SK-N-SH (cell line): ENCODE data around the gene MAP3K7CL. TPM values are rescaled to one million over a fixed set of nuclear protein-coding genes. Genes with fewer than 3 reads are reported as not detected.
A peak's percentile ranks its signal among the peaks of the same experiment; 100 is the strongest.

Experiments used
- CTCF ChIA-PET: fragments of 300-600, 350-600 bp; formaldehyde crosslinking; extraction: SDS; loops from one replicate; lab custom pipeline; 2021; lab: Yijun Ruan, JAX
- POLR2A ChIA-PET: fragments of 350-600 bp; sonication (Branson Sonifier 250); formaldehyde crosslinking; extraction: SDS; loops from one replicate; lab custom pipeline; 2020; ENCODE audit warnings: antibody characterized with exemption, inconsistent platforms; lab: Yijun Ruan, JAX
- DNase-seq: peaks from one replicate; pipeline ENCODE4 v3.0.0; 2012
- H2AFZ ChIP-seq: fragments of 200-600 bp; sonication (generic); 2 replicates; pipeline ENCODE4 v1.8.1; 2016; ENCODE audit warnings: antibody characterized with exemption, mild to moderate bottlenecking, low read depth
- H3F3A ChIP-seq: fragments of 200-600 bp; sonication (generic); replicated peaks from 2 replicates; pipeline ENCODE3; 2016; ENCODE audit warnings: antibody characterized with exemption, mild to moderate bottlenecking; ENCODE audit not compliant: insufficient read depth
- H3K27ac ChIP-seq, 2 experiments: fragments of 200-500 bp in 1 of 2; fragments of 200-600 bp in 1 of 2; sonication (Bioruptor generic) in 1 of 2; sonication (generic), shearing (Covaris generic) in 1 of 2; 2 replicates each; pipeline versions ENCODE4 v1.5.1 to v1.6.1; 2014 to 2016; ENCODE audit warnings: low read depth in 2 of 2, inconsistent platforms in 1 of 2, low read length in 1 of 2, mild to moderate bottlenecking in 1 of 2, mixed read lengths in 1 of 2
- H3K27me3 ChIP-seq: fragments of 200-600 bp; sonication (generic), shearing (Covaris generic); 2 replicates; pipeline ENCODE4 v1.6.1; 2016; ENCODE audit warnings: mixed run types; ENCODE audit not compliant: insufficient read depth
- H3K36me3 ChIP-seq, 2 experiments: fragments of 200-500 bp in 1 of 2; fragments of 200-600 bp in 1 of 2; sonication (Bioruptor generic) in 1 of 2; sonication (generic) in 1 of 2; replicated peaks in 1 of 2; 2 replicates each; pipeline versions ENCODE3 to v1.5.1; 2014 to 2016; ENCODE audit warnings: low read length in 1 of 2, mild to moderate bottlenecking in 1 of 2; ENCODE audit not compliant: insufficient read depth in 2 of 2, control insufficient read depth in 1 of 2
- H3K4me1 ChIP-seq, 2 experiments: fragments of 200-500 bp in 1 of 2; fragments of 200-600 bp in 1 of 2; sonication (Bioruptor generic) in 1 of 2; sonication (generic), shearing (Covaris generic) in 1 of 2; 2 replicates each; pipeline versions ENCODE4 v1.5.1 to v1.6.1; 2014 to 2016; ENCODE audit warnings: low read depth in 1 of 2, low read length in 1 of 2, mixed run types in 1 of 2; ENCODE audit not compliant: insufficient read depth in 2 of 2, control insufficient read depth in 1 of 2
- H3K4me2 ChIP-seq: fragments of 200-600 bp; sonication (generic), shearing (Covaris generic); 2 replicates; pipeline ENCODE4 v1.6.1; 2017; ENCODE audit warnings: mixed run types
- H3K4me3 ChIP-seq, 2 experiments: fragments of 200-500 bp in 1 of 2; fragments of 200-600 bp in 1 of 2; sonication (Bioruptor generic) in 1 of 2; sonication (generic), shearing (Covaris generic) in 1 of 2; 2 replicates each; pipeline versions ENCODE4 v1.5.1 to v1.8.1; 2014 to 2016; ENCODE audit warnings: low read depth in 2 of 2, inconsistent platforms in 1 of 2, low read length in 1 of 2, mild to moderate bottlenecking in 1 of 2, mixed read lengths in 1 of 2, moderate library complexity in 1 of 2
- H3K79me2 ChIP-seq: fragments of 200-600 bp; sonication (generic); 2 replicates; pipeline ENCODE4 v1.8.1; 2017; ENCODE audit warnings: mild to moderate bottlenecking; ENCODE audit not compliant: insufficient read depth
- H3K9ac ChIP-seq: fragments of 200-600 bp; sonication (generic); 2 replicates; pipeline ENCODE4 v1.6.1; 2017; ENCODE audit warnings: mixed run types
- H3K9me2 ChIP-seq: fragments of 200-600 bp; sonication (generic); 2 replicates; pipeline ENCODE4 v1.6.1; 2017; ENCODE audit warnings: mixed run types
- H3K9me3 ChIP-seq: fragments of 200-600 bp; sonication (generic); 2 replicates; pipeline ENCODE4 v1.6.1; 2017; ENCODE audit warnings: mixed run types, mild to moderate bottlenecking, moderate library complexity
- H4K20me1 ChIP-seq: fragments of 200-600 bp; sonication (generic); 2 replicates; pipeline ENCODE4 v1.6.1; 2017; ENCODE audit warnings: mild to moderate bottlenecking, mixed run types; ENCODE audit not compliant: insufficient read depth
- CHD2 ChIP-seq: fragments of 150-350 bp; IDR thresholded peaks from 2 replicates; pipeline ENCODE4 v1.6.1; 2018; ENCODE audit warnings: low read length; ENCODE audit not compliant: partially characterized antibody
- CTCF ChIP-seq: fragments of 200-600 bp; sonication (generic); IDR thresholded peaks from 2 replicates; pipeline ENCODE4 v1.6.1; 2017; ENCODE audit warnings: antibody characterized with exemption, mild to moderate bottlenecking, moderate library complexity
- ELF1 ChIP-seq: IDR thresholded peaks from 2 replicates; pipeline ENCODE4 v1.4.0; 2012
- EZH2phosphoT487 ChIP-seq: fragments of 200-600 bp; sonication (generic); IDR thresholded peaks from 2 replicates; pipeline ENCODE4 v1.6.1; 2017; ENCODE audit warnings: low read depth, mixed run types, mild to moderate bottlenecking, antibody characterized with exemption, moderate library complexity, borderline replicate concordance
- FOSL2 ChIP-seq: IDR thresholded peaks from 2 replicates; pipeline ENCODE4 v1.4.0; 2012; ENCODE audit warnings: low read depth, mild to moderate bottlenecking, moderate library complexity, borderline replicate concordance
- FOXJ3 ChIP-seq: sonication (generic); formaldehyde crosslinking; IDR thresholded peaks from 2 replicates; pipeline ENCODE4 v1.5.1; 2020; ENCODE audit warnings: mild to moderate bottlenecking, missing genetic modification reagents
- GATA2 ChIP-seq: sonication (generic); formaldehyde crosslinking; IDR thresholded peaks from 2 replicates; pipeline ENCODE4 v1.5.0; 2020; ENCODE audit warnings: mild to moderate bottlenecking, missing genetic modification reagents
- MXI1 ChIP-seq: IDR thresholded peaks from 2 replicates; pipeline ENCODE4 v1.6.1; 2012; ENCODE audit warnings: mild to moderate bottlenecking, low read depth, low read length, improper control_type of control experiment
- NRF1 ChIP-seq: IDR thresholded peaks from 2 replicates; pipeline ENCODE4 v1.6.1; 2012; ENCODE audit warnings: low read depth, mild to moderate bottlenecking, low read length
- PBX3 ChIP-seq: IDR thresholded peaks from 2 replicates; pipeline ENCODE4; 2012
- POLR2AphosphoS5 ChIP-seq: IDR thresholded peaks from 2 replicates; pipeline ENCODE4 v1.6.1; 2012; ENCODE audit warnings: low read depth, low read length
- RCOR1 ChIP-seq: fragments of 150-350 bp; IDR thresholded peaks from 2 replicates; pipeline ENCODE4 v1.6.1; 2017; ENCODE audit warnings: antibody characterized with exemption, low read length
- REST ChIP-seq: IDR thresholded peaks from 2 replicates; pipeline ENCODE4 v1.6.1; 2012; ENCODE audit warnings: mild to moderate bottlenecking, low read depth, low read length, moderate library complexity
- SMC3 ChIP-seq: IDR thresholded peaks from 2 replicates; pipeline ENCODE4 v1.6.1; 2012; ENCODE audit warnings: low read depth, low read length, improper control_type of control experiment
- USF1 ChIP-seq: IDR thresholded peaks from 2 replicates; pipeline ENCODE4 v1.4.0; 2012; ENCODE audit warnings: low read depth, borderline replicate concordance
- USF2 ChIP-seq: fragments of 150-350 bp; IDR thresholded peaks from 2 replicates; pipeline ENCODE4 v1.6.1; 2017; ENCODE audit warnings: antibody characterized with exemption, low read length, low read depth, borderline replicate concordance
- YY1 ChIP-seq: IDR thresholded peaks from 2 replicates; pipeline ENCODE4 v1.4.0; 2012; ENCODE audit warnings: low read depth, mild to moderate bottlenecking
- ZBTB33 ChIP-seq: IDR thresholded peaks from 2 replicates; pipeline ENCODE4 v1.4.0; 2012; ENCODE audit warnings: low read depth, borderline replicate concordance
- WGBS: methylation state at CpG from one replicate; pipeline ENCODE4 v1.1.6; 2017; ENCODE audit warnings: low lambda C conversion rate; 5-methylcytosine and 5-hydroxymethylcytosine counted together
- polyA plus RNA-seq, 3 experiments: library from polyadenylated mRNA; depleted of rRNA; stranded (reverse); fragments of >200 nt; gene quantifications; 2 replicates each; pipeline ENCODE4 v1.2.3, GENCODE V29; 2012

Gene MAP3K7CL
- polyA plus RNA-seq, 1 of the 3 experiments (the other 2 are of a cell fraction): 2.3 TPM

- no peak for TF ChIP-seq ZBTB33
- no peak for TF ChIP-seq YY1
- no peak for TF ChIP-seq FOXJ3 (CRISPR knock-in tag)
- TF ChIP-seq USF1: no peak
Observed at GRCh38 chr21:29182691-29183092, 52.2 kb downstream of the MAP3K7CL start (continued).

GRCh38 chr21:29184037-29184436, 53.6 kb downstream of the MAP3K7CL start:
- Histone ChIP-seq H3K4me2 (no peak overlapping the region), H3K27ac (0 out of 4 replicates have a peak overlapping the region, but pooled peaks of 1 of the 2 experiments have one; percentile 99), H3K4me1 (peaks cover 0 to 23% of the 10 kb centered on the region in 2 experiments; a peak in 2 of 4 replicates), H2AFZ (no peak overlapping the region), H3K4me3 (no peak overlapping the region), H3F3A (peaks cover 45% of the 10 kb centered on the region), H3K9ac (no peak overlapping the region), H3K9me2 (no peaks in the 10 kb centered on the region), H3K36me3 (peaks cover 0 to 4% of the 10 kb centered on the region in 2 experiments), H4K20me1 (no peaks in the 10 kb centered on the region), H3K79me2 (peaks cover 7% of the 10 kb centered on the region; the same call in 1 of the 2 replicates), H3K9me3 (no peaks in the 10 kb centered on the region), H3K27me3 (no peaks in the 10 kb centered on the region)
- POLR2A ChIA-PET: no interaction called here
- no peak for DNase-seq
- CTCF ChIA-PET: no interaction called here
- 42% methylated on average over 1 of the region's 1 CpG for WGBS
- TF ChIP-seq FOSL2 (no peak), YY1 (no peak), RCOR1 (no peak), ELF1 (no peak), GATA2 (CRISPR knock-in tag) (no peak), REST (no peak), FOXJ3 (CRISPR knock-in tag) (no peak), ZBTB33 (no peak), USF2 (no peak), PBX3 (no peak), NRF1 (no peak), CHD2 (no peak), EZH2phosphoT487 (no peak), CTCF (no peak), POLR2AphosphoS5 (no peak), SMC3 (no peak), MXI1 (no peak)
